ENCODE data around the gene MIAT. TPM values are rescaled to one million over a fixed set of nuclear protein-coding genes. Genes with fewer than 3 reads are reported as not detected.

The MIAT gene
- polyA plus RNA-seq, 2 of the 4 experiments (the other 2 are of a cell fraction) = 1.5 to 2.2 TPM

GRCh38 chr22:26648011-26648497, 9.3 kb upstream of the MIAT start:
- ChIA-PET POLR2A (no interaction called here), CTCF (no interaction called here)
- 63% methylated on average over 16 of the region's 17 CpGs for WGBS (ENCODE audit: missing lambda C conversion rate)
- no peak for TF ChIP-seq PHF8 (IDR thresholded peaks at IDR 0.05; ENCODE audit: borderline replicate concordance, low read depth)
- TF ChIP-seq POLR2AphosphoS2 (conservative IDR thresholded peaks at IDR 0.05; ENCODE audit: low read length) = no peak
- no peak for TF ChIP-seq FOXS1 (CRISPR knock-in tag; IDR thresholded peaks at IDR 0.05)
- TF ChIP-seq USF2 (IDR thresholded peaks at IDR 0.05) = no peak
- no peak for TF ChIP-seq HMGXB4 (CRISPR knock-in tag; IDR thresholded peaks at IDR 0.05; ENCODE audit: borderline replicate concordance)
- no peak for ATAC-seq
- H3K4me1 ChIP-seq = peaks cover 5% of the 10 kb centered on the region; the same call in 1 of the 3 replicates
- no peak for DNase-seq (ENCODE audit: low read depth in 1 of 2, low spot score in 1 of 2)
- FAIRE-seq = no peak
- no peaks in the 10 kb centered on the region for H3K9me3 ChIP-seq
- no peak overlapping the region for H3K4me3 ChIP-seq
- no peak overlapping the region for H3K4me2 ChIP-seq
- no peak overlapping the region for H3K27ac ChIP-seq

GRCh38 chr22:26648528-26649388, 8.6 kb upstream of the MIAT start:
- POLR2A ChIA-PET = no interaction called here
- no peak overlapping the region for H3K27ac ChIP-seq
- no peak for TF ChIP-seq HOXB13 (CRISPR knock-in tag; IDR thresholded peaks at IDR 0.05; ENCODE audit: low read depth)
- TF ChIP-seq HEYL (CRISPR knock-in tag; IDR thresholded peaks at IDR 0.05) = no peak
- TF ChIP-seq ELK1 (IDR thresholded peaks at IDR 0.05; ENCODE audit: low read depth, low read length) = no peak
- TF ChIP-seq RAD21 (conservative IDR thresholded peaks at IDR 0.05 in 1 of 2, IDR thresholded peaks at IDR 0.05 in 1 of 2) = no peak
- no peak for TF ChIP-seq CTCF (IDR thresholded peaks at IDR 0.05)
- FAIRE-seq (no peak), ATAC-seq (no peak), DNase-seq (ENCODE audit: low read depth in 1 of 2, low spot score in 1 of 2) (no peak)
- H3K4me1 ChIP-seq = peaks cover 5% of the 10 kb centered on the region; the same call in 1 of the 3 replicates
- no peak overlapping the region for H3K4me2 ChIP-seq
- no peaks in the 10 kb centered on the region for H3K9me3 ChIP-seq
- WGBS (ENCODE audit: missing lambda C conversion rate) = 83% methylated on average over 6 of the region's 6 CpGs
- H3K4me3 ChIP-seq = no peak overlapping the region
- CTCF ChIA-PET = interaction anchor here (3.2 kb wide), 1 partner anchor 145 kb away, joined by 8 read pairs; no protein-coding TSS in a partner anchor

- Histone ChIP-seq H3K4me2 (no peak overlapping the region), H3K9me3 (no peaks in the 10 kb centered on the region), H3K27ac (no peak overlapping the region), H3K4me3 (no peak overlapping the region), H3K4me1 (no peaks in the 10 kb centered on the region)
- DNase-seq (ENCODE audit: low read depth in 1 of 2, low spot score in 1 of 2) (no peak), ATAC-seq (no peak), FAIRE-seq (no peak)
- WGBS (ENCODE audit: missing lambda C conversion rate) = 41% methylated on average over 6 of the region's 6 CpGs
- CTCF ChIA-PET = interaction anchor here (1.2 to 3.2 kb wide), 2 partner anchors 28 to 147 kb away, joined by 3 to 8 read pairs; no protein-coding TSS in a partner anchor
- POLR2A ChIA-PET = no interaction called here
- TF ChIP-seq RARB (CRISPR knock-in tag; IDR thresholded peaks at IDR 0.05) (no peak), NR3C1 (IDR thresholded peaks at IDR 0.05) (no peak), GATA3 (IDR thresholded peaks at IDR 0.05; ENCODE audit: borderline replicate concordance) (no peak), HOXB13 (CRISPR knock-in tag; IDR thresholded peaks at IDR 0.05; ENCODE audit: low read depth) (no peak), ELK1 (IDR thresholded peaks at IDR 0.05; ENCODE audit: low read depth, low read length) (no peak), ATOH8 (CRISPR knock-in tag; IDR thresholded peaks at IDR 0.05; ENCODE audit: low read depth) (no peak), CBX8 (IDR thresholded peaks at IDR 0.05) (no peak), HOXB5 (CRISPR knock-in tag; IDR thresholded peaks at IDR 0.05) (no peak), RCOR1 (IDR thresholded peaks at IDR 0.05; ENCODE audit: low read depth, low read length) (no peak), SMC3 (IDR thresholded peaks at IDR 0.05) (no peak), USF2 (IDR thresholded peaks at IDR 0.05) (no peak)
Measured at GRCh38 chr22:26650722-26651421, 6.5 kb upstream of the MIAT start.

All from A549 (cell line).